GM23338 (cell line): ENCODE results near the gene BBOX1. TPM values are rescaled to one million over a fixed set of nuclear protein-coding genes. Genes with fewer than 3 reads are reported as not detected.

Experiments
- ATAC-seq: fragments of 200-7000 bp; cut with Tn5 transposase; 3 replicates; pipeline ENCODE4 v1.9.1; 2020
- DNase-seq: peaks from one replicate; pipeline ENCODE4 v3.0.0-alpha.2; 2015; ENCODE audit warnings: low spot score
- H2AFZ ChIP-seq: fragments of 200-600 bp; sonication (generic); 2 replicates; pipeline ENCODE4 v1.8.0; 2016; ENCODE audit warnings: antibody characterized with exemption, mild to moderate bottlenecking, moderate library complexity
- H3F3A ChIP-seq: fragments of 200-600 bp; sonication (generic); replicated peaks from 2 replicates; pipeline ENCODE4 v1.8.0; 2017; ENCODE audit warnings: antibody characterized with exemption, mixed run types, low read depth
- H3K27ac ChIP-seq: fragments of 200-600 bp; sonication (generic); 2 replicates; pipeline ENCODE4 v1.6.1; 2016; ENCODE audit warnings: low read depth
- H3K27me3 ChIP-seq: fragments of 200-600 bp; sonication (generic); 2 replicates; pipeline ENCODE4 v1.8.0; 2016; ENCODE audit warnings: mild to moderate bottlenecking, mixed run types, moderate library complexity; ENCODE audit not compliant: insufficient read depth
- H3K36me3 ChIP-seq: fragments of 200-600 bp; sonication (generic); 2 replicates; pipeline ENCODE4 v1.8.0; 2016; ENCODE audit warnings: mild to moderate bottlenecking; ENCODE audit not compliant: insufficient read depth
- H3K4me1 ChIP-seq: fragments of 200-600 bp; sonication (generic); 2 replicates; pipeline ENCODE4 v1.8.0; 2016; ENCODE audit warnings: mild to moderate bottlenecking, moderate library complexity; ENCODE audit not compliant: insufficient read depth
- H3K4me2 ChIP-seq: fragments of 200-600 bp; sonication (generic); 2 replicates; pipeline ENCODE4 v1.7.1; 2017; ENCODE audit warnings: mixed run types
- H3K4me3 ChIP-seq: fragments of 200-600 bp; sonication (generic); 2 replicates; pipeline ENCODE4 v1.6.1; 2016; ENCODE audit warnings: mixed run types
- H3K79me2 ChIP-seq: fragments of 200-600 bp; sonication (generic); replicated peaks from 2 replicates; pipeline ENCODE4 v1.8.0; 2017; ENCODE audit warnings: mild to moderate bottlenecking; ENCODE audit not compliant: insufficient read depth
- H3K9me2 ChIP-seq: fragments of 200-600 bp; sonication (generic); 2 replicates; pipeline ENCODE4 v1.8.0; 2017; ENCODE audit not compliant: insufficient read depth
- H4K20me1 ChIP-seq: fragments of 200-600 bp; sonication (generic); replicated peaks from 2 replicates; pipeline ENCODE4 v1.8.0; 2017; ENCODE audit warnings: mild to moderate bottlenecking; ENCODE audit not compliant: insufficient read depth
- H3K27ac Mint-ChIP-seq: 2 replicates; pipeline ENCODE4 v1.8.0; 2020; ENCODE audit warnings: inconsistent platforms, mild to moderate bottlenecking, moderate library complexity, mixed read lengths
- H3K27me3 Mint-ChIP-seq: 3 replicates; pipeline ENCODE4 v1.8.0; 2022; ENCODE audit warnings: low read depth, mild to moderate bottlenecking, moderate library complexity, mixed read lengths, inconsistent platforms; ENCODE audit not compliant: insufficient read depth, poor library complexity
- H3K36me3 Mint-ChIP-seq: 3 replicates; pipeline ENCODE4 v1.8.0; 2021; ENCODE audit warnings: low read depth, mild to moderate bottlenecking, inconsistent platforms, moderate library complexity, mixed read lengths
- H3K4me1 Mint-ChIP-seq: 3 replicates; pipeline ENCODE4 v1.8.0; 2020; ENCODE audit warnings: mild to moderate bottlenecking, inconsistent platforms, mixed read lengths
- H3K4me3 Mint-ChIP-seq: 3 replicates; pipeline ENCODE4 v1.8.0; 2021; ENCODE audit warnings: moderate library complexity, mild to moderate bottlenecking, inconsistent platforms, mixed read lengths
- H3K9me3 Mint-ChIP-seq: 3 replicates; pipeline ENCODE4 v1.8.0; 2020; ENCODE audit warnings: moderate library complexity, mild to moderate bottlenecking, inconsistent platforms, mixed read lengths
- CREB1 ChIP-seq: fragments of 250-450 bp; sonication (Bioruptor Pico); IDR thresholded peaks from 2 replicates; pipeline ENCODE4 v1.5.0; 2020; ENCODE audit warnings: low read depth, mild to moderate bottlenecking, moderate library complexity
- ETS1 ChIP-seq: IDR thresholded peaks from 2 replicates; pipeline ENCODE4 v1.6.1; 2016; ENCODE audit warnings: antibody characterized with exemption
- STAT1 ChIP-seq: IDR thresholded peaks from one replicate; pipeline ENCODE4 v1.6.1; 2016; ENCODE audit warnings: antibody characterized with exemption; ENCODE audit not compliant: unreplicated experiment
- ZNF114 ChIP-seq: fragments of 250-450 bp; sonication (Bioruptor Pico); IDR thresholded peaks from 2 replicates; pipeline ENCODE4 v1.5.0; 2020; ENCODE audit warnings: mild to moderate bottlenecking, moderate library complexity
- polyA plus RNA-seq: library from polyadenylated mRNA; unstranded; fragments of >200 nt; fragmentation: Nextera tagmentation; extraction: Ambion mirVana; gene quantifications from 2 replicates; pipeline ENCODE4 v1.2.1, GENCODE V29; 2016
- total RNA-seq: library from RNA; depleted of rRNA; stranded (reverse); fragments of >200 nt; shearing (Covaris generic); gene quantifications from 2 replicates; pipeline ENCODE4 v1.2.3, GENCODE V29; 2014
- TF ChIP-seq, protein P1 (sequence below): fragments of 250-450 bp; sonication (Bioruptor Pico); IDR thresholded peaks from 2 replicates; pipeline ENCODE4 v1.5.0; 2020; ENCODE audit warnings: mild to moderate bottlenecking, moderate library complexity
- TF ChIP-seq, protein P2 (sequence below), 2 experiments: fragments of 200-600 bp in 1 of 2; sonication (generic) in 1 of 2; conservative IDR thresholded peaks; 2 replicates each; pipeline versions ENCODE4 v1.5.1 to v1.6.1; 2016 to 2017; ENCODE audit warnings: antibody characterized with exemption in 2 of 2, low read depth in 2 of 2, mild to moderate bottlenecking in 2 of 2, moderate library complexity in 1 of 2

Gene BBOX1
- total and polyA plus RNA-seq, 2 experiments from 2014 or later = not detected

DNA sequence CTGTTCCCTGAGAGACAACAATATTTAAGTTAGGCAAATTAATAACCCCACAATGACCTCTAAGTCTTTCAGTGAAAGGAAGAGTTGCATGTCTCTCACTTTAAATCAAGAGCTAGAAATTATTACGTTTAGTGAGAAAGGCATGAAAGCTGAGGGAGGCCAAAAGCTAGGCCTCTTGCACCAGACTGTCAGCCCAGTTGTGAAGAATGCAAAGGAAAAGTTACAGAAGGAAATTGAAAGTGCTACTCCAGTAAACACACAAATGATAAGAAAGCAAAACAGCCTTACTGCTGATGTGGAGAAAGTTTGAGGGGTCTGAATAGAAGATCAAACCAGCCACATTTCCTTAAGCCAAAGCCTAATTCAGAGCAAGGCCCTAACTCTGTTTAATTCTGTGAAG lies 45.0 kb downstream of the BBOX1 start (continued):
- TF ChIP-seq, protein P1, sequence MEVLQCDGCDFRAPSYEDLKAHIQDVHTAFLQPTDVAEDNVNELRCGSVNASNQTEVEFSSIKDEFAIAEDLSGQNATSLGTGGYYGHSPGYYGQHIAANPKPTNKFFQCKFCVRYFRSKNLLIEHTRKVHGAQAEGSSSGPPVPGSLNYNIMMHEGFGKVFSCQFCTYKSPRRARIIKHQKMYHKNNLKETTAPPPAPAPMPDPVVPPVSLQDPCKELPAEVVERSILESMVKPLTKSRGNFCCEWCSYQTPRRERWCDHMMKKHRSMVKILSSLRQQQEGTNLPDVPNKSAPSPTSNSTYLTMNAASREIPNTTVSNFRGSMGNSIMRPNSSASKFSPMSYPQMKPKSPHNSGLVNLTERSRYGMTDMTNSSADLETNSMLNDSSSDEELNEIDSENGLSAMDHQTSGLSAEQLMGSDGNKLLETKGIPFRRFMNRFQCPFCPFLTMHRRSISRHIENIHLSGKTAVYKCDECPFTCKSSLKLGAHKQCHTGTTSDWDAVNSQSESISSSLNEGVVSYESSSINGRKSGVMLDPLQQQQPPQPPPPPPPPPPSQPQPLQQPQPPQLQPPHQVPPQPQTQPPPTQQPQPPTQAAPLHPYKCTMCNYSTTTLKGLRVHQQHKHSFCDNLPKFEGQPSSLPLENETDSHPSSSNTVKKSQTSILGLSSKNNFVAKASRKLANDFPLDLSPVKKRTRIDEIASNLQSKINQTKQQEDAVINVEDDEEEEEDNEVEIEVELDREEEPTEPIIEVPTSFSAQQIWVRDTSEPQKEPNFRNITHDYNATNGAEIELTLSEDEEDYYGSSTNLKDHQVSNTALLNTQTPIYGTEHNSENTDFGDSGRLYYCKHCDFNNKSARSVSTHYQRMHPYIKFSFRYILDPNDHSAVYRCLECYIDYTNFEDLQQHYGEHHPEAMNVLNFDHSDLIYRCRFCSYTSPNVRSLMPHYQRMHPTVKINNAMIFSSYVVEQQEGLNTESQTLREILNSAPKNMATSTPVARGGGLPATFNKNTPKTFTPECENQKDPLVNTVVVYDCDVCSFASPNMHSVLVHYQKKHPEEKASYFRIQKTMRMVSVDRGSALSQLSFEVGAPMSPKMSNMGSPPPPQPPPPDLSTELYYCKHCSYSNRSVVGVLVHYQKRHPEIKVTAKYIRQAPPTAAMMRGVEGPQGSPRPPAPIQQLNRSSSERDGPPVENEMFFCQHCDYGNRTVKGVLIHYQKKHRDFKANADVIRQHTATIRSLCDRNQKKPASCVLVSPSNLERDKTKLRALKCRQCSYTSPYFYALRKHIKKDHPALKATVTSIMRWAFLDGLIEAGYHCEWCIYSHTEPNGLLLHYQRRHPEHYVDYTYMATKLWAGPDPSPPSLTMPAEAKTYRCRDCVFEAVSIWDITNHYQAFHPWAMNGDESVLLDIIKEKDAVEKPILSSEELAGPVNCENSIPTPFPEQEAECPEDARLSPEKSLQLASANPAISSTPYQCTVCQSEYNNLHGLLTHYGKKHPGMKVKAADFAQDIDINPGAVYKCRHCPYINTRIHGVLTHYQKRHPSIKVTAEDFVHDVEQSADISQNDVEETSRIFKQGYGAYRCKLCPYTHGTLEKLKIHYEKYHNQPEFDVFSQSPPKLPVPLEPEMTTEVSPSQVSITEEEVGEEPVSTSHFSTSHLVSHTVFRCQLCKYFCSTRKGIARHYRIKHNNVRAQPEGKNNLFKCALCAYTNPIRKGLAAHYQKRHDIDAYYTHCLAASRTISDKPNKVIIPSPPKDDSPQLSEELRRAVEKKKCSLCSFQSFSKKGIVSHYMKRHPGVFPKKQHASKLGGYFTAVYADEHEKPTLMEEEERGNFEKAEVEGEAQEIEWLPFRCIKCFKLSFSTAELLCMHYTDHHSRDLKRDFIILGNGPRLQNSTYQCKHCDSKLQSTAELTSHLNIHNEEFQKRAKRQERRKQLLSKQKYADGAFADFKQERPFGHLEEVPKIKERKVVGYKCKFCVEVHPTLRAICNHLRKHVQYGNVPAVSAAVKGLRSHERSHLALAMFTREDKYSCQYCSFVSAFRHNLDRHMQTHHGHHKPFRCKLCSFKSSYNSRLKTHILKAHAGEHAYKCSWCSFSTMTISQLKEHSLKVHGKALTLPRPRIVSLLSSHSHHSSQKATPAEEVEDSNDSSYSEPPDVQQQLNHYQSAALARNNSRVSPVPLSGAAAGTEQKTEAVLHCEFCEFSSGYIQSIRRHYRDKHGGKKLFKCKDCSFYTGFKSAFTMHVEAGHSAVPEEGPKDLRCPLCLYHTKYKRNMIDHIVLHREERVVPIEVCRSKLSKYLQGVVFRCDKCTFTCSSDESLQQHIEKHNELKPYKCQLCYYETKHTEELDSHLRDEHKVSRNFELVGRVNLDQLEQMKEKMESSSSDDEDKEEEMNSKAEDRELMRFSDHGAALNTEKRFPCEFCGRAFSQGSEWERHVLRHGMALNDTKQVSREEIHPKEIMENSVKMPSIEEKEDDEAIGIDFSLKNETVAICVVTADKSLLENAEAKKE = no peak

DNA sequence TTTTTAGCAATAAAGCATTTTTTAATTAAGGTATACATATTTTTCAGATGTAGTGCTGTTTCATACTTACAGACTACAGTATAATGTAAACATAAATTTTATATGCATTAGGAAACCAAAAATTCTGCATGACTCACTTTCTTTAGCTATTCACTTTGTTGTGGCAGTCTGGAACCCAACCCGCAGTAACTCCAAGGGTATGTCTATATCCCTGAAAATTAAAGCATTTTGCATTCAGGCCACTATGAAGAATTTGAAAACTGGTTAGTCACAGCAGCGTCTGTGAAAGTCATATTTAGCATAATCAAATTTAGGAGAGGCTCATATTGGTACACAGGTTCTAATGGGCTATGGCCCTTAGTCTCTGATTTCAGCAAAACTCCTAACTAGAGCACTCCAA lies 46.8 kb downstream of the BBOX1 start:
- ATAC-seq = no peak
- H3K27me3 Mint-ChIP-seq = no peaks in the 10 kb centered on the region
- Histone ChIP-seq H3K4me2 (no peak overlapping the region), H3F3A (no peaks in the 10 kb centered on the region), H3K79me2 (no peaks in the 10 kb centered on the region), H3K4me1 (0 out of 2 replicates have a peak, but pooled peaks cover 4% of the 10 kb centered on the region), H3K4me3 (no peak overlapping the region), H4K20me1 (no peaks in the 10 kb centered on the region), H3K36me3 (no peaks in the 10 kb centered on the region; the same call in 1 of the 2 replicates), H3K9me2 (peaks cover under 1% of the 10 kb centered on the region; the same call in 1 of the 2 replicates), H3K27me3 (no peaks in the 10 kb centered on the region), H3K27ac (no peak overlapping the region), H2AFZ (no peak overlapping the region)
- H3K4me3 Mint-ChIP-seq = no peak overlapping the region
- TF ChIP-seq ZNF114 (no peak), ETS1 (no peak), CREB1 (CRISPR knock-in tag) (no peak), STAT1 (no peak)
- TF ChIP-seq, protein P2, sequence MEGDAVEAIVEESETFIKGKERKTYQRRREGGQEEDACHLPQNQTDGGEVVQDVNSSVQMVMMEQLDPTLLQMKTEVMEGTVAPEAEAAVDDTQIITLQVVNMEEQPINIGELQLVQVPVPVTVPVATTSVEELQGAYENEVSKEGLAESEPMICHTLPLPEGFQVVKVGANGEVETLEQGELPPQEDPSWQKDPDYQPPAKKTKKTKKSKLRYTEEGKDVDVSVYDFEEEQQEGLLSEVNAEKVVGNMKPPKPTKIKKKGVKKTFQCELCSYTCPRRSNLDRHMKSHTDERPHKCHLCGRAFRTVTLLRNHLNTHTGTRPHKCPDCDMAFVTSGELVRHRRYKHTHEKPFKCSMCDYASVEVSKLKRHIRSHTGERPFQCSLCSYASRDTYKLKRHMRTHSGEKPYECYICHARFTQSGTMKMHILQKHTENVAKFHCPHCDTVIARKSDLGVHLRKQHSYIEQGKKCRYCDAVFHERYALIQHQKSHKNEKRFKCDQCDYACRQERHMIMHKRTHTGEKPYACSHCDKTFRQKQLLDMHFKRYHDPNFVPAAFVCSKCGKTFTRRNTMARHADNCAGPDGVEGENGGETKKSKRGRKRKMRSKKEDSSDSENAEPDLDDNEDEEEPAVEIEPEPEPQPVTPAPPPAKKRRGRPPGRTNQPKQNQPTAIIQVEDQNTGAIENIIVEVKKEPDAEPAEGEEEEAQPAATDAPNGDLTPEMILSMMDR (conservative IDR thresholded peaks at IDR 0.05; ENCODE audit: low read depth in 2 of 2) = no peak
- DNase-seq = no peak
- no peak overlapping the region for H3K27ac Mint-ChIP-seq
- peaks cover 11% of the 10 kb centered on the region; the same call in 2 of the 3 replicates for H3K36me3 Mint-ChIP-seq
- peaks cover 11% of the 10 kb centered on the region for H3K9me3 Mint-ChIP-seq
- peaks cover 10% of the 10 kb centered on the region for H3K4me1 Mint-ChIP-seq
